Lower lobe of right lung (tissue), 2 donors: ENCODE results near the gene IQCH. TPM values are rescaled to one million over a fixed set of nuclear protein-coding genes. Genes with fewer than 3 reads are reported as not detected.

Source experiments
- ATAC-seq, 2 donors: fragments of 200-7000 bp; cut with Tn5 transposase; one replicate each; pipeline ENCODE4 v1.9.1; 2020 to 2022; ENCODE audit warnings: mild to moderate bottlenecking in 2 of 2, moderate library complexity in 2 of 2
- DNase-seq: peaks from one replicate; pipeline ENCODE4 v3.0.0-alpha.2; 2020
- H3K27ac ChIP-seq: fragments of 200-600 bp; one replicate; pipeline ENCODE4 v1.8.0; 2022
- H3K27me3 ChIP-seq: fragments of 200-600 bp; one replicate; pipeline ENCODE4 v1.8.0; 2022; ENCODE audit warnings: low read depth
- H3K36me3 ChIP-seq: fragments of 200-600 bp; one replicate; pipeline ENCODE4 v1.8.0; 2022; ENCODE audit warnings: mild to moderate bottlenecking
- H3K4me1 ChIP-seq: fragments of 200-600 bp; one replicate; pipeline ENCODE4 v1.8.0; 2022
- H3K4me3 ChIP-seq: fragments of 200-600 bp; one replicate; pipeline ENCODE4 v1.8.0; 2022; ENCODE audit warnings: mild to moderate bottlenecking
- H3K9me3 ChIP-seq: fragments of 200-600 bp; one replicate; pipeline ENCODE4 v1.8.0; 2022
- intact Hi-C: fragments of 100-400 bp; cut with DNase I; formaldehyde crosslinking; loops from one replicate; pipeline ENCODE4 v1.11.0; 2022
- total RNA-seq: library from RNA; stranded (reverse); fragmentation: NEBNext Ultra II Directional; extraction: Animal tissue kit (Norgen Biotek cat#: 25700); gene quantifications from one replicate; pipeline ENCODE4 v1.2.1, GENCODE V29; 2021
- TF ChIP-seq, protein P1 (sequence below): fragments of 200-600 bp; IDR thresholded peaks from one replicate; pipeline ENCODE4 v1.8.0; 2022; ENCODE audit warnings: antibody characterized with exemption, mild to moderate bottlenecking
- donor health status: DM: no; HTN: yes; CAD: no; lungs with severe emphysema.

IQCH gene
- total RNA-seq, 1 donor from 2014 or later, result 2.3 TPM

GRCh38 chr15:67380921-67381320 is 126.3 kb downstream of the IQCH start:
- no peaks in the 10 kb centered on the region for H3K4me1 ChIP-seq
- no peaks in the 10 kb centered on the region for H3K27me3 ChIP-seq
- DNase-seq, result no peak
- no peak for ATAC-seq
- no peaks in the 10 kb centered on the region for H3K36me3 ChIP-seq
- H3K9me3 ChIP-seq, result no peaks in the 10 kb centered on the region
- TF ChIP-seq, protein P1, sequence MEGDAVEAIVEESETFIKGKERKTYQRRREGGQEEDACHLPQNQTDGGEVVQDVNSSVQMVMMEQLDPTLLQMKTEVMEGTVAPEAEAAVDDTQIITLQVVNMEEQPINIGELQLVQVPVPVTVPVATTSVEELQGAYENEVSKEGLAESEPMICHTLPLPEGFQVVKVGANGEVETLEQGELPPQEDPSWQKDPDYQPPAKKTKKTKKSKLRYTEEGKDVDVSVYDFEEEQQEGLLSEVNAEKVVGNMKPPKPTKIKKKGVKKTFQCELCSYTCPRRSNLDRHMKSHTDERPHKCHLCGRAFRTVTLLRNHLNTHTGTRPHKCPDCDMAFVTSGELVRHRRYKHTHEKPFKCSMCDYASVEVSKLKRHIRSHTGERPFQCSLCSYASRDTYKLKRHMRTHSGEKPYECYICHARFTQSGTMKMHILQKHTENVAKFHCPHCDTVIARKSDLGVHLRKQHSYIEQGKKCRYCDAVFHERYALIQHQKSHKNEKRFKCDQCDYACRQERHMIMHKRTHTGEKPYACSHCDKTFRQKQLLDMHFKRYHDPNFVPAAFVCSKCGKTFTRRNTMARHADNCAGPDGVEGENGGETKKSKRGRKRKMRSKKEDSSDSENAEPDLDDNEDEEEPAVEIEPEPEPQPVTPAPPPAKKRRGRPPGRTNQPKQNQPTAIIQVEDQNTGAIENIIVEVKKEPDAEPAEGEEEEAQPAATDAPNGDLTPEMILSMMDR, result no peak
- H3K4me3 ChIP-seq, result no peak overlapping the region
- intact Hi-C loops, result no loop called here
- no peak overlapping the region for H3K27ac ChIP-seq

GRCh38 chr15:67381416-67382045 is 126.9 kb downstream of the IQCH start:
- intact Hi-C loops, result no loop called here
- no peaks in the 10 kb centered on the region for H3K27me3 ChIP-seq
- no peaks in the 10 kb centered on the region for H3K4me1 ChIP-seq
- DNase-seq (no peak), ATAC-seq (no peak)
- H3K36me3 ChIP-seq, result no peaks in the 10 kb centered on the region
- TF ChIP-seq, protein P1, result no peak
- no peak overlapping the region for H3K27ac ChIP-seq
- H3K9me3 ChIP-seq, result no peaks in the 10 kb centered on the region
- H3K4me3 ChIP-seq, result no peak overlapping the region

DNA sequence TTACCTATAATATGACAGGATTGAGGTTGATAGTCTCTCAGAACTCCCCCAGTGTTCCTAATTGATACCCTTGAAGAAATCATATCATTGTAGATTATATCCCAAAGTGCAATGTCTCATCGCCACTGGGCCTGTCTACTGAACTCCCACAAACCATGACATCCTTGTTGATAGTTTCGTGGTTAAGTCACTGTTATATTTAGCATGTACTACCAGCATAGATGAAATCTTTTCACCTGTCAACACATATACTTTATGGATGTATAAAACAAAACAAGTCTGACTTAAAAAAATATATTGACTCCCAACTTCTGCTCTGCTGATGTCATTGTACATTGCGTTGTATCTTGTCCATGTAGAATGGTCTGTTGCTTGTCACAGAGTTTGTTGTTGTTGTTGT is 128.1 kb downstream of the IQCH start:
- no peak for ATAC-seq
- no peak overlapping the region for H3K4me3 ChIP-seq
- DNase-seq, result no peak
- H3K4me1 ChIP-seq, result no peaks in the 10 kb centered on the region
- H3K27ac ChIP-seq, result no peak overlapping the region
- H3K36me3 ChIP-seq, result no peaks in the 10 kb centered on the region
- intact Hi-C loops, result no loop called here
- no peaks in the 10 kb centered on the region for H3K9me3 ChIP-seq
- no peaks in the 10 kb centered on the region for H3K27me3 ChIP-seq
- TF ChIP-seq, protein P1, result no peak

DNA sequence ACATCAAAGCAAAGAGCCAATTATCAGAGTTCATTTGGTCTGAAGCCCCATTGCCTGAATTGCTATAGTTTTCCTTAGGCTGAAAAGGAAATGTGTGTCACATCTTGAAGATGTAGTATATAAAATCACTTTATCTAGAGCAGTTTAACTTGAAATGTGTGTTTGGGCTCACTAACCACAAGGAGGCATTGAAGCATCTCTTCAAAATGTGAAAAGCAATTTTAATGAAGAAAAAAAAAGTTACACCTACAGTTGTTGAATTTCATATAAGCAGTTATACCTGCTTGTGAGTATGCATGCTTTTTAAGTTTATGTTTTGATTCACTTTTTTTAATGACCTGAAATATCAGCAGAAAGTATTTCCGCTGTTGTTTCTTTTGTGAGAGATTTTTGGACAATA is 129.3 kb downstream of the IQCH start:
- no peaks in the 10 kb centered on the region for H3K4me1 ChIP-seq
- no peak overlapping the region for H3K27ac ChIP-seq
- H3K4me3 ChIP-seq, result no peak overlapping the region
- TF ChIP-seq, protein P1, result no peak
- no peaks in the 10 kb centered on the region for H3K9me3 ChIP-seq
- no peaks in the 10 kb centered on the region for H3K27me3 ChIP-seq
- no peak for ATAC-seq
- no peak for DNase-seq
- H3K36me3 ChIP-seq, result no peaks in the 10 kb centered on the region
- intact Hi-C loops, result no loop called here

GRCh38 chr15:67384761-67385160 is 130.2 kb downstream of the IQCH start:
- no peak for ATAC-seq
- intact Hi-C loops, result no loop called here
- no peak overlapping the region for H3K27ac ChIP-seq
- TF ChIP-seq, protein P1, result no peak
- no peaks in the 10 kb centered on the region for H3K4me1 ChIP-seq
- H3K36me3 ChIP-seq, result no peaks in the 10 kb centered on the region
- H3K9me3 ChIP-seq, result no peaks in the 10 kb centered on the region
- H3K4me3 ChIP-seq, result no peak overlapping the region
- H3K27me3 ChIP-seq, result no peaks in the 10 kb centered on the region
- DNase-seq, result no peak
